CD8-positive, alpha-beta memory T cell (primary cell): ENCODE measurements around the gene NAPSA. TPM values are rescaled to one million over a fixed set of nuclear protein-coding genes. Genes with fewer than 3 reads are reported as not detected.
A peak's percentile ranks its signal among the peaks of the same experiment; 100 is the strongest.

Experiments used
- CTCF ChIA-PET: fragments of 350-600 bp; sonication (Branson Sonifier 250); formaldehyde crosslinking; loops from one replicate; lab custom pipeline; 2021; ENCODE audit warnings: antibody characterized with exemption; lab: Charles Lee
- POLR2A ChIA-PET: fragments of 350-600 bp; sonication (Branson Sonifier 250); formaldehyde crosslinking; loops from one replicate; lab custom pipeline; 2021; ENCODE audit warnings: antibody characterized with exemption; lab: Charles Lee
- DNase-seq, 5 donors: peaks; one replicate each; pipeline versions ENCODE4 v3.0.0 to v3.0.0-alpha.2; 2020 to 2022; ENCODE audit warnings: mixed read lengths in 1 of 5
- H3K27ac ChIP-seq: one replicate; pipeline ENCODE4 v1.7.0; 2013; ENCODE audit warnings: low read depth, mild to moderate bottlenecking, low read length, moderate library complexity
- H3K27me3 ChIP-seq: 2 replicates; pipeline ENCODE4 v1.7.0; 2013; ENCODE audit warnings: low read length, mild to moderate bottlenecking; ENCODE audit not compliant: insufficient read depth, poor library complexity, severe bottlenecking
- H3K36me3 ChIP-seq: 2 replicates; pipeline ENCODE4 v1.7.0; 2013; ENCODE audit warnings: mild to moderate bottlenecking, low read length, moderate library complexity; ENCODE audit not compliant: insufficient read depth
- H3K4me1 ChIP-seq: 2 replicates; pipeline ENCODE4 v1.7.0; 2013; ENCODE audit warnings: mild to moderate bottlenecking, low read length, moderate library complexity; ENCODE audit not compliant: insufficient read depth
- H3K4me3 ChIP-seq: 2 replicates; pipeline ENCODE4 v1.7.0; 2013; ENCODE audit warnings: mild to moderate bottlenecking, low read length
- H3K9me3 ChIP-seq: 2 replicates; pipeline ENCODE4 v1.7.0; 2013; ENCODE audit warnings: mild to moderate bottlenecking, low read length
- H3K27ac Mint-ChIP-seq, 8 donors: one replicate each; pipeline ENCODE4 v1.8.0; 2020 to 2021; ENCODE audit warnings: mixed read lengths in 8 of 8, mild to moderate bottlenecking in 6 of 8, inconsistent platforms in 3 of 8, moderate library complexity in 3 of 8
- H3K27me3 Mint-ChIP-seq, 2 donors: one replicate each; pipeline ENCODE4 v1.8.0; 2020 to 2021; ENCODE audit warnings: mixed read lengths in 2 of 2, mild to moderate bottlenecking in 1 of 2, moderate library complexity in 1 of 2
- H3K36me3 Mint-ChIP-seq, 3 donors: one replicate each; pipeline ENCODE4 v1.8.0; 2020 to 2021; ENCODE audit warnings: mixed read lengths in 3 of 3, inconsistent platforms in 1 of 3, mild to moderate bottlenecking in 1 of 3
- H3K4me1 Mint-ChIP-seq, 3 donors: one replicate each; pipeline ENCODE4 v1.8.0; 2020 to 2021; ENCODE audit warnings: mixed read lengths in 3 of 3, inconsistent platforms in 1 of 3, mild to moderate bottlenecking in 1 of 3
- H3K4me3 Mint-ChIP-seq, 7 donors: one replicate each; pipeline ENCODE4 v1.8.0; 2020 to 2021; ENCODE audit warnings: mixed read lengths in 7 of 7, mild to moderate bottlenecking in 6 of 7, moderate library complexity in 4 of 7, inconsistent platforms in 2 of 7
- H3K9me3 Mint-ChIP-seq, 5 donors: one replicate each; pipeline ENCODE4 v1.8.0; 2020 to 2022; ENCODE audit warnings: mixed read lengths in 5 of 5, mild to moderate bottlenecking in 3 of 5, moderate library complexity in 2 of 5, inconsistent platforms in 1 of 5
- polyA plus RNA-seq: library from polyadenylated mRNA; unstranded; fragments of 300-500 nt; fragmentation: Illumina TruSeq; gene quantifications from one replicate; pipeline ENCODE4 v1.2.3, GENCODE V29; 2021
- total RNA-seq, 2 experiments: library from RNA; stranded (reverse); gene quantifications; one replicate each; pipeline ENCODE4 v1.2.3, GENCODE V29; 2021

The NAPSA gene
- total and polyA plus RNA-seq, 3 experiments from 2014 or later, result 1.6 to 22.5 (median 19.7) TPM

DNA sequence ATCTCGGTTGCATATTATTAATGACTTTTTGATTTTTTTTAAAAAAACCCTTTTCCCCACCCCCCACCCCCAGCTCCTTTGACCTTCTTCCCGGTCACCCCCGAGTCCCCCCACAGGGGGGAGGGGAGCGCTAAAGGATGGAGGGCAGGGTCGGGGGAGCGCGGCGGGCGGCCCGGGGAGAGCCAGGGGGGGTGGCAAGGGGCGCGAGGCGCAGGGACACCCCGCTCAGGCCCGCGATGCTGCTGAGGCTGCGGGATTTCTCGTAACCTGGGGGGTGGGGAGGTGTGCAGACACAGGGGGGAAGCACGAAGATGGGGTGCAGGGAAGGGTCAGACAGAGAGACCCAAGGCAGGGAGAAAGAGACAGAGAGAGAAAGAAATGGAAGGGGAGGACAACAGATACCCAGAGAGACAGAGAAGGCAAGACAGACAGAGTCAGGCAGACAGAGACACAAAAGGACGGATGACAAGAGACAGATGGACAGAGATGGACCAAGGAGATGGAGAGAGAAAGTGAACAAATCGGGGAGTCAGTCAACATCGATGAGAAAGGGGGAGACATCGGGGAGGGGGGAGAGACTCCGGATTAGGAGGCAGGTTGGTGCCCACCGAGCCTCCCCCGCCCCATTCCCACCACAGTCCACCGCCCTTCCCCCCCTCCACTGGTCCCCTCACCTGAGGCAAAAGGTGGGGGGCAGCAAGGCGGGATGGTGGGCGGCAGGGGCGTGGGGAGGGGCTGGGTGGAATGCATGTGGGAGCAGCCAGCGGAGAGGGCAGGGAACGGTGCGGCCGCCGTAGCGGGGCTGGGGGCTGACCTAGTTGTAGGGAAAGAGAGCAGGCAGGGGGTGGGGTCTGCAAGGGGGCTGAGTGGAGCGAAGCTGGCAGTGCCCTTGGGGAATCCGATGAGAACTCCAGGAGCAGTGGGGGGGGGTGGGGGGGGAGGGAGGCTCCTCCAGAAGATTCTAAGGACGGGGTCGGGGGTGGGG, 50.4 kb downstream of the NAPSA start:
- ChIA-PET POLR2A (no interaction called here), CTCF (no interaction called here)
- Histone ChIP-seq H3K27me3 (peaks cover 27% of the 10 kb centered on the region), H3K27ac (no peak overlapping the region), H3K4me3 (no peak overlapping the region), H3K4me1 (peaks cover 4% of the 10 kb centered on the region), H3K9me3 (no peaks in the 10 kb centered on the region), H3K36me3 (no peaks in the 10 kb centered on the region)
- peaks cover 4 to 13% (median 8%) of the 10 kb centered on the region in 3 donors for H3K4me1 Mint-ChIP-seq
- H3K27ac Mint-ChIP-seq, result peak overlapping the region in 1 of 8 donors; percentile 12
- peak overlapping the region in 4 of 7 donors; percentile 2 to 16 (median 8) for H3K4me3 Mint-ChIP-seq
- peaks cover 0 to 2% (median 0%) of the 10 kb centered on the region in 5 donors for H3K9me3 Mint-ChIP-seq
- peaks cover 53 to 78% of the 10 kb centered on the region in 2 donors for H3K27me3 Mint-ChIP-seq
- DNase-seq, result no peak
- H3K36me3 Mint-ChIP-seq, result no peaks in the 10 kb centered on the region

DNA sequence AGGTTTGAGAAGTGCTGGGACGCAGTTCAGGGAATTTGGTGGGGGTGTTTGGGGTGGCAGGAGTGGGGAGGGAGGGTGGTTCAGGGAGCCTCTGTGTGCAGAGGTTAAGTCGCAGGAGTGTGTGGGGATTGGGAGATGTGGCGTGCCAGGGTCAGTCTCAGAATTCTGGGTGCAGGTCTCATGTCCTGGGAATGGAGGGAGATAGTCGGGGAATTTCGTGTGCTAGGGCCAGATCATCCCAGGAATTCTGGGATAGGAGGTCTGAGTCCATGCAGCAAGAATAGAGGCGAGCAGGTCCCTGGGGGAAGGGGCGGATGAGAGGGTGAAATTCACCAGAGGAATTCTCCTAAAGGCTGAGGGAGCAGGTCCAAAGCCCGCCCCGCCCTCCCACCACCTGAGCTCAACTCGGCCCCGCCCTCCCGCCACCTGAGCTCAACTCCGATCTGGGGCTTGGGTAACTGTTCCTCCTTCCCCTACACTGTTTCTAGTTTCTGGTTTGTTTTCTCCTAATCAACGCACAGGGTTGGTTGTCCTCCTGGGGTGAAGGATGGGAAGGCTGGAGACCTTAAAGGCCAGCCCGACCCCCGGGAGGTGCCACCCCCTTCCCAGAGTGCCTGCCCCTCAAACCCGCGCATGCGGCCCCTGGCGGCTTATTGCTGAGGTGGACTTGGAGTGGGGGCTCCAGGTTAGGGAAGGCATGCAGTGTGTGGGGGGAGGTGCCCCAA, 51.5 kb downstream of the NAPSA start:
- POLR2A ChIA-PET, result no interaction called here

DNA sequence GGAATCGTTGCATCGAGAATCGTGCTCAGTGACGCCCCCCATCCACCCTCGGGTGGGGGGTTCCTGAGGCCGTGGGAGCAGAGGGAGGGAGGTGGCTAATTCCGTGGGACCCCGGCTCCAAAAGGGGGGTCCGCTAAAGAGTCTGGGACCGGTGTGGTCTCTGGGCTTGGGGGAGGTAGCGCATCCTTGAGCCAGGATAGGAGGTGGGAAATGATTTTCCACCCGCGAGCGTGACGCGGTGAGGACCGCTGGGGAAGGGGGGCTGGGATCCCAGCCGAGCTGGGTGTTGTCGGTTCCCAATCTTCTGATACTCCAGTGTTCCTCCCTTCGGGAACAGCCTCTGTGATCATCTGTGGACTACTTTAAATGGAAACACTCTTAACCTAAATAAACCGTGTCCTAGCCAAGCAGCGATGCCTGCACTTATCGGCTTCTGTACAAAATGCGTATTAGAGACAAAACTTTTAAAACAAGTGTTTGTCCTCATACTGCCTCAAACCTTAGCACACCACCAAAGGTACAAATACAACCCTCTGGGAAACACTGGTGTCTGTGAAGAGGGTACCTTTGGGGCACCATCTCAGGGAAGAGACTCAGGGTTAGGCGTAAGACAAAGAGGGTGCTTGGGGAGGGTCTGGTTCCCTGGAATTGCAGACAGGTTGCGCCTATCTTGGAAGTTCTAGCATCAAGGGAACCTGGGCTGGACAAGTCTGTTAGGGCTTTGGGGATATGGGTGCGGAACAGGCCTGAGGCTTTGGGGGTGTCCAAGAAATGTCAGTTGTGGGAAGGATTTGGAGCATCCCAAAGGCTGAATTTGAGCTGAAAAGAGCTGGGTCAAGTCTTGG, 52.2 kb downstream of the NAPSA start:
- H3K27ac Mint-ChIP-seq, result peak overlapping the region in 1 of 8 donors; percentile 58
- H3K27me3 Mint-ChIP-seq, result peaks cover 54 to 76% of the 10 kb centered on the region in 2 donors
- Histone ChIP-seq H3K4me3 (no peak overlapping the region), H3K27ac (no peak overlapping the region), H3K36me3 (no peaks in the 10 kb centered on the region), H3K4me1 (peaks cover 4% of the 10 kb centered on the region), H3K9me3 (no peaks in the 10 kb centered on the region), H3K27me3 (peaks cover 28% of the 10 kb centered on the region)
- H3K9me3 Mint-ChIP-seq, result peaks cover 0 to 3% (median 0%) of the 10 kb centered on the region in 5 donors
- no peaks in the 10 kb centered on the region for H3K36me3 Mint-ChIP-seq
- DNase-seq, result no peak
- peaks cover 4 to 13% (median 8%) of the 10 kb centered on the region in 3 donors for H3K4me1 Mint-ChIP-seq
- CTCF ChIA-PET, result no interaction called here
- peak overlapping the region in 1 of 7 donors; percentile 80 for H3K4me3 Mint-ChIP-seq
- POLR2A ChIA-PET, result no interaction called here

More for the DNA sequence above, 51.5 kb downstream of the NAPSA start:
- no peaks in the 10 kb centered on the region for H3K9me3 ChIP-seq
- H3K27me3 Mint-ChIP-seq, result peaks cover 54 to 74% of the 10 kb centered on the region in 2 donors
- CTCF ChIA-PET, result no interaction called here
- H3K9me3 Mint-ChIP-seq, result peaks cover 0 to 3% (median 0%) of the 10 kb centered on the region in 5 donors
- peak overlapping the region in 1 of 8 donors; percentile 58 for H3K27ac Mint-ChIP-seq
- H3K27ac ChIP-seq, result no peak overlapping the region
- no peaks in the 10 kb centered on the region for H3K36me3 ChIP-seq
- no peak overlapping the region for H3K4me3 Mint-ChIP-seq
- DNase-seq, result no peak
- H3K36me3 Mint-ChIP-seq, result no peaks in the 10 kb centered on the region
- peaks cover 4% of the 10 kb centered on the region for H3K4me1 ChIP-seq
- peaks cover 28% of the 10 kb centered on the region for H3K27me3 ChIP-seq
- H3K4me3 ChIP-seq, result no peak overlapping the region
- peaks cover 4 to 13% (median 8%) of the 10 kb centered on the region in 3 donors for H3K4me1 Mint-ChIP-seq

DNA sequence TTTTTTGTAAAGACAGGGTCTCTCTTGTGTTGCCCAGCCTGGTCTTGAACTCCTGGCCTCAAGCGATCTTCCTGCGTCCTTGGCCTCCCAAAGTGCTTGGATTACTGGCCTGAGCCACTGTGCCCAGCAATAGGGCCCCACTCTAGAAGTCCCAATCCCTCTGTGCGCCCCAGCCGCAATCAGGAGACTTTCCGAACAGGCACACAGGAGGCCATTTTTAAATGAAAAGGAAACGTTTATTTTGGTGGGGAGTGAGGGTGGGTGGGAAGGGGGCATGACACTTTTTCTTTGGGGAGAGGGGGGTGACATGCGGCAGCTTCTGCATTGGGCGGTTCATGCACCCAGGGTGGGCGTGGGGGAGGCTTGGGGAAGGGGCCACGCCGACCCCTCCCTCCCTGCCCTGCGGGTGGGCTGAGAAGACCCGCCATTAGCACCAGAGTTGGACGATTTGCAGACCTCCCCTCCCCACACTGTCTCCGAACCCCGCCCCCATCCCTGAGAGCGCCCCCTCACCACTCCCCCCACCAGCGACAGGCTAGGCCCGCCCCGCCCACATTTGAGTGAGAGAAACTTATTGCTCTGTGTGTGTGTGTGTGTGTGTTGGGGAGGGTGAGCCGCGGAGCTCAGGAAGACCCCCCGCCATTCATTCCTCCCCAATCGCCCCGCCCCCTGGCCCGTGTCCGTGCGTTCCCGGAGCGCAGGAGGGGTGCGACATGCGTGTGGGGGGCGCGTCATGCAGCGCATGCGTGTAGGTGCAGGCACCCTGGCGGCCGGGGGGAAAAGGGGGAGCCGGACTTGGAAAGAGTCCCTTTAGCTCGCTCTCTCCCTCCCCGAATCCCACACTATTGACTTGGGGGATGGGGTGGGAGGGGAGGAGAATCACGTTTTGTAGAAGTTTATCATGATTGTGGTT, 53.5 kb downstream of the NAPSA start:
- no peak overlapping the region for H3K27ac Mint-ChIP-seq
- no peak overlapping the region for H3K4me3 Mint-ChIP-seq
- Histone ChIP-seq H3K27ac (no peak overlapping the region), H3K4me3 (no peak overlapping the region), H3K9me3 (no peaks in the 10 kb centered on the region), H3K36me3 (no peaks in the 10 kb centered on the region), H3K27me3 (peaks cover 28% of the 10 kb centered on the region), H3K4me1 (peaks cover 4% of the 10 kb centered on the region)
- no peak for DNase-seq
- peaks cover 0 to 3% (median 0%) of the 10 kb centered on the region in 5 donors for H3K9me3 Mint-ChIP-seq
- peaks cover 48 to 72% of the 10 kb centered on the region in 2 donors for H3K27me3 Mint-ChIP-seq
- no peaks in the 10 kb centered on the region for H3K36me3 Mint-ChIP-seq
- H3K4me1 Mint-ChIP-seq, result peaks cover 3 to 13% (median 8%) of the 10 kb centered on the region in 3 donors
- POLR2A ChIA-PET, result no interaction called here
- CTCF ChIA-PET, result no interaction called here

DNA sequence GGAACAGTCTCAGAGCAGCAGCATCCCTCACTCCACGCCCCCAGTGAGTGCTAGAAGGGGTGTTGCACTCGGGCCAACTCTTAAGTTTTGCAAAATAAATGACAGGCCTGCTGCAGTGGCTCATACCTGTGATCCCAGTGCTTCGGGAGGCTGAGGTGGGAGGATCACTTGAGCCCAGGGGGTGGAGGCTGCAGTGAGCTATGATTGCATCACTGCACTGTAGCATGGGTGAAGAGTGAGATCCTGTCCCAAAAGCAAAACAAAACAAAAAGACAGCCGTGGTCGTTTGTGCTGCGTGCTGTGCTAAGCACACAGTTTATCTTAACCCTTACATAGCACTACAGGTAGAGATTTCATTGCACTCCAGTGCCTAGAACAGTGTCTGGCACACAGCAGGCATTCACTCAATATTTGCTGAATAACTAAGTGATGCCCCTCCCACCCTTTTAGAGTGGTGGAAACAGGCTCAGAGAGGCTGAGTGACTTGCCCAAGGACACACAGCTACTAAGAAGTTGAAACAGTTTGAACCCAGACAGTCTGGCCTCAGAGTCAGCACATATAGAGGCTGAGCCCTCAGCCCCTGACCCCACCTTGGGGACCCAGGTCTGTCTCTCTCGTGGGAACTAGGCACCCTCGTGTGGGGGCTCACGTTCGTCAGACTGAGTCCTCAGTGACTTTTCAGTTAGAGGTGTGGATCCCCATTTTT, 54.5 kb downstream of the NAPSA start:
- Histone ChIP-seq H3K27ac (no peak overlapping the region), H3K9me3 (no peaks in the 10 kb centered on the region), H3K36me3 (no peaks in the 10 kb centered on the region), H3K4me3 (no peak overlapping the region), H3K27me3 (peaks cover 28% of the 10 kb centered on the region), H3K4me1 (peaks cover 3% of the 10 kb centered on the region)
- CTCF ChIA-PET, result no interaction called here
- DNase-seq, result no peak
- no peaks in the 10 kb centered on the region for H3K36me3 Mint-ChIP-seq
- no peak overlapping the region for H3K27ac Mint-ChIP-seq
- peaks cover 3 to 10% (median 8%) of the 10 kb centered on the region in 3 donors for H3K4me1 Mint-ChIP-seq
- POLR2A ChIA-PET, result no interaction called here
- no peak overlapping the region for H3K4me3 Mint-ChIP-seq
- H3K9me3 Mint-ChIP-seq, result peaks cover 0 to 3% (median 0%) of the 10 kb centered on the region in 5 donors
- peaks cover 42 to 69% of the 10 kb centered on the region in 2 donors for H3K27me3 Mint-ChIP-seq

DNA sequence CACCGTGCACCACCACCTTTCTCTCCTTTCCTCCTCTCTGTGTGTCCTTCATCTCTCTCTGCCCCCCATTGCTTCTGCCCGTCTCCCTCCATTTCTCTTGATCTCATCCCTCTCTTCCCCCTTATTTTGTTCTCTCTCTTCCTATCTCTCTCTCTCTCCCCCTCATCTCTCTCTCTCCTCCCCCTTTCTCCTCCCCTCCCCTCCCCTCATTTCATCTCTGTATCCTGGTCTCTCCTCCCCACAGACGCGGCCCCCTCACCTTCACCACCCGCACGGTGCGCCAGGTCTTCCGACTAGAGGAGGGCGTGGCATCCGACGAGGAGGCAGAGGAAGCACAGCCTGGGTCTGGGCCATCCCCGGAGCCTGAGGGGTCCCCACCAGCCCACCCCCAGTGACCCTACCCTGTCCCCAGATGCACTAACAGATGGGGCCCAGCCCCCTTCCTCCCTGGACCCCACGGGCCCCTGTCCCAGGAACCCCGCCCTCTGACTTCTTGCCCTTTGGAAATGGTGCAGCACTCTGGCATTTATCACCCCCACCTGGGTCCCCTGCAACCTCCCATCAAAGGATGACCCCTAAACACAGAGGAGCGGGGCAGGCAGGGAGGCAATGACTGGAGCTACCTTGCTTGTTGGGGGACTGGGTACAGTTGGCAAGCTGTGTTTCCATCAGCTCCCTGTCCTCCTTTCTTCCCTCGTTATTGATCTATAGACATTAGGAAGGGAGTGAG, 55.9 kb downstream of the NAPSA start:
- Histone ChIP-seq H3K4me3 (no peak overlapping the region), H3K36me3 (no peaks in the 10 kb centered on the region), H3K27ac (no peak overlapping the region), H3K9me3 (no peaks in the 10 kb centered on the region), H3K4me1 (no peaks in the 10 kb centered on the region), H3K27me3 (peaks cover 28% of the 10 kb centered on the region)
- Mint-ChIP-seq H3K27me3 (peaks cover 40 to 69% of the 10 kb centered on the region in 2 donors), H3K4me1 (peaks cover 0 to 3% (median 0%) of the 10 kb centered on the region in 3 donors), H3K27ac (no peak overlapping the region), H3K9me3 (peaks cover 0 to 3% (median 0%) of the 10 kb centered on the region in 5 donors), H3K4me3 (no peak overlapping the region), H3K36me3 (no peaks in the 10 kb centered on the region)
- CTCF ChIA-PET, result no interaction called here
- DNase-seq, result no peak
- POLR2A ChIA-PET, result no interaction called here
